Esophagus muscularis mucosa (tissue), 4 donors: ENCODE data around the gene PCSK9. TPM values are rescaled to one million over a fixed set of nuclear protein-coding genes. Genes with fewer than 3 reads are reported as not detected.

Experiments
- DNase-seq: peaks from one replicate; pipeline ENCODE4 v3.0.0-alpha.2; 2017; ENCODE audit errors: extremely low spot score
- H3K27ac ChIP-seq, 4 donors: fragments of 200-600 bp; sonication (generic); replicated peaks in 1 of 4; 1 replicate in 3 of 4; 2 replicates in 1 of 4; pipeline ENCODE4 v1.5.1; 2016 to 2019; ENCODE audit warnings: mild to moderate bottlenecking in 1 of 4
- H3K27me3 ChIP-seq, 4 donors: fragments of 200-600 bp; sonication (generic); one replicate each; pipeline versions ENCODE4 v1.5.1 to v1.6.0; 2016 to 2019
- H3K36me3 ChIP-seq, 4 donors: fragments of 200-600 bp; sonication (generic); one replicate each; pipeline ENCODE4 v1.5.1; 2016 to 2019
- H3K4me1 ChIP-seq, 4 donors: fragments of 200-600 bp; sonication (generic); one replicate each; pipeline ENCODE4 v1.5.1; 2016 to 2019
- H3K4me3 ChIP-seq, 4 donors: fragments of 200-600 bp; sonication (generic); 1 replicate in 2 of 4; 2 replicates in 2 of 4; pipeline ENCODE4 v1.5.1; 2016 to 2019; ENCODE audit warnings: mild to moderate bottlenecking in 4 of 4, moderate library complexity in 1 of 4
- H3K9me3 ChIP-seq, 4 donors: fragments of 200-600 bp; sonication (generic); 1 replicate in 3 of 4; 2 replicates in 1 of 4; pipeline ENCODE4 v1.5.1; 2016 to 2019
- EP300 ChIP-seq: sonication (generic); formaldehyde crosslinking; IDR thresholded peaks from one replicate; pipeline ENCODE4 v1.6.1; 2017; ENCODE audit warnings: antibody characterized with exemption
- POLR2A ChIP-seq: fragments of 450-650 bp; IDR thresholded peaks from one replicate; pipeline ENCODE4 v1.6.1; 2017; ENCODE audit warnings: antibody characterized with exemption, moderate library complexity, mild to moderate bottlenecking, low read depth
- POLR2AphosphoS5 ChIP-seq, 2 donors: sonication (generic); formaldehyde crosslinking; IDR thresholded peaks; one replicate each; pipeline ENCODE4 v1.6.1; 2017; ENCODE audit warnings: antibody characterized with exemption in 2 of 2
- whole genome bisulfite sequencing: methylation state at CpG from one replicate; pipeline ENCODE4 v1.1.5; 2018; 5-methylcytosine and 5-hydroxymethylcytosine counted together
- intact Hi-C: fragments of 100-400 bp; cut with DNase I; formaldehyde crosslinking; loops from one replicate; pipeline ENCODE4 v1.15.1; 2023
- total RNA-seq, 4 donors: library from RNA; depleted of rRNA; stranded (reverse); fragments of >200 nt; gene quantifications; one replicate each; pipeline versions ENCODE4 v1.1.0 to v1.2.1, GENCODE V29; 2016
- TF ChIP-seq, protein P1 (sequence below), 3 experiments: fragments of 200-600 bp in 2 of 3; fragments of 450-650 bp in 1 of 3; sonication (generic) in 2 of 3; IDR thresholded peaks; one replicate each; pipeline ENCODE4 v1.5.1; 2017 to 2019; ENCODE audit warnings: antibody characterized with exemption in 3 of 3, mild to moderate bottlenecking in 2 of 3, moderate library complexity in 1 of 3

The PCSK9 gene
- total RNA-seq, 4 donors from 2014 or later = 0.17 to 0.29 TPM; not detected in 2

DNA sequence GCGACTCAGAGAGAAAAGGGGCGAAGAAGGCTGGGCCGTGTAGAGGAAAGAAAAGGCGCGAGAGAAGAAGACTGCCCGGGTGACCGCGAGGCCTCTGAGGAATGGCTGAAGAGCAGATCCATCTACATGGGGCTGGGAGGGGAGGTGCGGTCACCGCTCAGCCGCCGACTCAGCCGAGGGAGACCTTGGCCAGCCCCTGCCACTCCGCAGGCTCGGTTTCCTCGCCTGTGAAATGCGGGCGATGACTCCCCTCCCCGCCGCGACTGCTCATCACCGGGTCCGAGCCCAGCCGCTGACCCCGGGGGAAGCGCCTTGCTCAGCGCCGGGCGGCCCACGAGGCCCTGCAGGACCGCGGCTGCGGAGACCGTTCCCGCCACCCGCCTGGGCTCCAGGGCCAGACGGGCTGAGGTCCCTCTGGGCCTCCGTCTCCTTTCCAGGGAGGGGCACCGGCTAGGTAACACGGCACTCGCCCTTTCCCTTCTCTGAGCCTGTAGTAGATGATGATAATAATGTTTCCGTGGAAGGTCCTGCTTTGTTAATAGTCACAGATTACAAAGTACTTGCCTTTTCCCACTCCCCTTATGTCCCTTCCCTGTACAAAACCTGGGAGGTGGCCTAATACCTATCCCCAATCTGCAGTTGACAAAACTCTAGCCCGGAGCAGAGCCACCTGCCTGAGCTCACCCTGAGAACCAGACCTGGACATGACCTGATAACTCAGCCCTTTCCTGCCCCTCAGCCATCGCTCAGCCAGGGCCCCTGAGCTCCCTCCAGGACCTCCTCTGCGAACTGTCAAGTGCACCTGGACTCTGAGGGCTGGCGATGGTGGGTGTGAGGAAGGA, 42.3 kb upstream of the PCSK9 start:
- TF ChIP-seq EP300 (no peak), POLR2A (no peak), POLR2AphosphoS5 (IDR thresholded peaks at IDR 0.05) (no peak)
- TF ChIP-seq, protein P1, sequence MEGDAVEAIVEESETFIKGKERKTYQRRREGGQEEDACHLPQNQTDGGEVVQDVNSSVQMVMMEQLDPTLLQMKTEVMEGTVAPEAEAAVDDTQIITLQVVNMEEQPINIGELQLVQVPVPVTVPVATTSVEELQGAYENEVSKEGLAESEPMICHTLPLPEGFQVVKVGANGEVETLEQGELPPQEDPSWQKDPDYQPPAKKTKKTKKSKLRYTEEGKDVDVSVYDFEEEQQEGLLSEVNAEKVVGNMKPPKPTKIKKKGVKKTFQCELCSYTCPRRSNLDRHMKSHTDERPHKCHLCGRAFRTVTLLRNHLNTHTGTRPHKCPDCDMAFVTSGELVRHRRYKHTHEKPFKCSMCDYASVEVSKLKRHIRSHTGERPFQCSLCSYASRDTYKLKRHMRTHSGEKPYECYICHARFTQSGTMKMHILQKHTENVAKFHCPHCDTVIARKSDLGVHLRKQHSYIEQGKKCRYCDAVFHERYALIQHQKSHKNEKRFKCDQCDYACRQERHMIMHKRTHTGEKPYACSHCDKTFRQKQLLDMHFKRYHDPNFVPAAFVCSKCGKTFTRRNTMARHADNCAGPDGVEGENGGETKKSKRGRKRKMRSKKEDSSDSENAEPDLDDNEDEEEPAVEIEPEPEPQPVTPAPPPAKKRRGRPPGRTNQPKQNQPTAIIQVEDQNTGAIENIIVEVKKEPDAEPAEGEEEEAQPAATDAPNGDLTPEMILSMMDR (IDR thresholded peaks at IDR 0.05) = no peak
- Histone ChIP-seq H3K9me3 (no peaks in the 10 kb centered on the region), H3K4me1 (peaks cover 9 to 11% (median 11%) of the 10 kb centered on the region in 4 donors), H3K4me3 (no peak overlapping the region), H3K27ac (no peak overlapping the region), H3K27me3 (peaks cover 0 to 64% (median 18%) of the 10 kb centered on the region in 4 donors), H3K36me3 (no peaks in the 10 kb centered on the region)
- 22% methylated on average over 26 of the region's 46 CpGs for WGBS
- no peak for DNase-seq
- intact Hi-C loops = loop anchor here (2.0 kb wide), 1 partner anchor 46 kb away; no protein-coding TSS in a partner anchor

DNA sequence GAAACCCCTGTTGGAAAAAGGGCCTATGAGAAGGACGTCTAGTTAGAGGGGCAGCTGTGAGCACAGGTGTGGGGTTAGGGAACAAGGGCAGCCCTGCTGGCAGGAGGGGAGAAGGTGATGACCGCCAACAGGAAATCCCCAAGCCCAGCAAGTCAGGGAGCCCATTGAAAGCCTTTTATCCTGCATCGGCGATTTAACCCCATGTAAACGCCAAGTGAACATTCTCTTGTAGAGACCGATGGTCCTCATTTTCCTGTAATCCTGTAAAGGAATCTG, 41.7 kb upstream of the PCSK9 start:
- no peak overlapping the region for H3K4me3 ChIP-seq
- H3K9me3 ChIP-seq = no peaks in the 10 kb centered on the region
- intact Hi-C loops = loop anchor here (2.0 kb wide), 1 partner anchor 47 kb away; no protein-coding TSS in a partner anchor
- H3K27me3 ChIP-seq = peaks cover 0 to 64% (median 18%) of the 10 kb centered on the region in 4 donors
- no peak for DNase-seq
- WGBS = 84% methylated on average over 6 of the region's 6 CpGs
- no peaks in the 10 kb centered on the region for H3K36me3 ChIP-seq
- no peak overlapping the region for H3K27ac ChIP-seq
- TF ChIP-seq EP300 (no peak), POLR2A (no peak), POLR2AphosphoS5 (IDR thresholded peaks at IDR 0.05) (no peak)
- TF ChIP-seq, protein P1 (IDR thresholded peaks at IDR 0.05) = no peak
- peaks cover 9 to 11% (median 11%) of the 10 kb centered on the region in 4 donors for H3K4me1 ChIP-seq

DNA sequence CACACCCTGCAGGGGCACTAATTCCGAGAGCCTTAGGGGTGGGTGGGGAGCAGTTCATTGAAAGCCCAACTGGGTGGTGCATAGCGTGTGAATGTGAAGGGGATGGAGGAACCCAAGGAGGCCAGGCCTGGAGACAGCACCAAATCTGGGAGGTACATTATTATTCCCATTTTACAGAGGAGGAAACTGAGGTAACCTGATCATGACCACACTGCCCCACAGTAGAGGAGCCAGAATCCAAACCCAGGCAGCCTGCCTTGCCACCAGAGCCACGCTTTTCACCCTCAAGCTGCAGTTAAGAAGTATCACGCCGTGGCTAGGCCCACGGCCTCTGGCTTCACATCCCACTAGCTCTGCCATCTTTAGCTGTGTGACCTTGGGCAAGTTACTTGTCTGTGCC, 41.2 kb upstream of the PCSK9 start:
- DNase-seq = no peak
- intact Hi-C loops = no loop called here
- H3K9me3 ChIP-seq = no peaks in the 10 kb centered on the region
- WGBS = 80% methylated on average over 6 of the region's 6 CpGs
- H3K36me3 ChIP-seq = no peaks in the 10 kb centered on the region
- H3K27ac ChIP-seq = no peak overlapping the region
- H3K4me1 ChIP-seq = peaks cover 9 to 11% (median 11%) of the 10 kb centered on the region in 4 donors
- no peak overlapping the region for H3K4me3 ChIP-seq
- TF ChIP-seq EP300 (no peak), POLR2A (no peak), POLR2AphosphoS5 (IDR thresholded peaks at IDR 0.05) (no peak)
- TF ChIP-seq, protein P1 (IDR thresholded peaks at IDR 0.05) = no peak
- peaks cover 0 to 64% (median 18%) of the 10 kb centered on the region in 4 donors for H3K27me3 ChIP-seq

DNA sequence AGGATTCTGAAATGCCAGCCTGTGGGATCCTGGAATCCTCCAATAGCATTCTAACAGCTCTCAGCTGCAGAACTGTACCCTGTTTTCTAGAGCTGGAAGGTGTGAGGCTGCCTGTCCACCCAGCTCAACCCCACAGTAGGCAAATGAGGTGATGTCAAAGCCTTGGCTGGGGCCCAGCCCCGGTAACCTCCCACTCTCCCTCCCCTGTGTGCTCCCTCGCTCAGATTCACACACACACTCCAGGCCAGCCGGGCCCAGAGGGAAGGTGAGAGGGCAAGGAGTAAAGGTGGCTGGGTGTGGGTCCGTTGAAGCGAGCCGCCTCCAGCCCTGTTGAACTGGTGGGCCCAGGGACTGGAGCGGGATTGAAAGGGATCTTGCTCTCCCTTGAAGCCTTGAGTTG, 40.7 kb upstream of the PCSK9 start, which contains the start of gene BSND:
TSS of gene BSND (plus strand) at position 257 of the 400 bp plus-strand sequence. CDS start 254 bp downstream, outside the sequence.
- TF ChIP-seq POLR2A = no peak
- no peak for TF ChIP-seq EP300
- no peak for TF ChIP-seq POLR2AphosphoS5 (IDR thresholded peaks at IDR 0.05)
- TF ChIP-seq, protein P1 (IDR thresholded peaks at IDR 0.05) = no peak
- 100% methylated on average over 1 of the region's 7 CpGs for WGBS
- H3K36me3 ChIP-seq = no peaks in the 10 kb centered on the region
- H3K27me3 ChIP-seq = peaks cover 0 to 64% (median 18%) of the 10 kb centered on the region in 4 donors
- H3K4me3 ChIP-seq = no peak within 1 kb of the TSS
- intact Hi-C loops = no loop called here
- H3K4me1 ChIP-seq = peaks cover 9 to 11% (median 11%) of the 10 kb centered on the region in 4 donors
- no peak within 1 kb of the TSS for H3K27ac ChIP-seq
- H3K9me3 ChIP-seq = no peaks in the 10 kb centered on the region
- DNase-seq = no peak
